ENCODE data around the gene RAB44.

GRCh38 chr6:36755435-36756348 lies 58.1 kb downstream of the RAB44 start:
- TF ChIP-seq CTCF (IDR thresholded peaks at IDR 0.05) = no peak
- no peak for TF ChIP-seq EP300 (IDR thresholded peaks at IDR 0.05)
